Non-pigmented ciliary epithelial cell (primary cell): Measurements from ENCODE around the gene URGCP.

Source experiments
- DNase-seq: peaks from one replicate; pipeline ENCODE4 v3.0.0-alpha.2; 2010; ENCODE audit warnings: low read depth

URGCP gene

DNA sequence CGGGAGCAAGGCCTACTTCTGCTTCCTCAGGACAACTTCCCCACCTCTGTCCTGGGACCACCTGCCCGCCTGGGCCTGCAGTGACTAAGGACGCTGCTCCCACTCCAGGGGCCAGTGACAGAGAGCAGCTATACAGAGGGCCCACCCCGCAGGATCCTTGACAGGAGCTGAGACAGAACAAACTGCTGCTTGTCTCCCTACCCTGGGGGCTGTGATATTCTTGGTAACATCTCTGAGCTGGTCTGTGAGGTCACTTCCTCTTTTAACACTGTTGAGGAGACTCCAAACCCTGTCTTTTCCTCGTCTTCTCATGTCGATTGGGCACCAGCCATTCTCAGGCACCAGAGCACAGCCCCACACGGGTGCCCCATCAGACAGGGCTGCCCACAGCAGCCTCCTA lies 30.2 kb downstream of the URGCP start:
- DNase-seq = no peak

- DNase-seq = no peak
These were observed 33.1 kb downstream of the URGCP start for GRCh38 chr7:43873300-43873699.

GRCh38 chr7:43872406-43873110 lies 33.8 kb downstream of the URGCP start:
- DNase-seq = peak; percentile 53

GRCh38 chr7:43871064-43871463 lies 35.3 kb downstream of the URGCP start:
- no peak for DNase-seq

- DNase-seq = no peak
These were observed 36.1 kb downstream of the URGCP start for GRCh38 chr7:43870316-43870715.

- DNase-seq = peak; percentile 81
These were observed 36.5 kb downstream of the URGCP start for GRCh38 chr7:43869867-43870240.

DNA sequence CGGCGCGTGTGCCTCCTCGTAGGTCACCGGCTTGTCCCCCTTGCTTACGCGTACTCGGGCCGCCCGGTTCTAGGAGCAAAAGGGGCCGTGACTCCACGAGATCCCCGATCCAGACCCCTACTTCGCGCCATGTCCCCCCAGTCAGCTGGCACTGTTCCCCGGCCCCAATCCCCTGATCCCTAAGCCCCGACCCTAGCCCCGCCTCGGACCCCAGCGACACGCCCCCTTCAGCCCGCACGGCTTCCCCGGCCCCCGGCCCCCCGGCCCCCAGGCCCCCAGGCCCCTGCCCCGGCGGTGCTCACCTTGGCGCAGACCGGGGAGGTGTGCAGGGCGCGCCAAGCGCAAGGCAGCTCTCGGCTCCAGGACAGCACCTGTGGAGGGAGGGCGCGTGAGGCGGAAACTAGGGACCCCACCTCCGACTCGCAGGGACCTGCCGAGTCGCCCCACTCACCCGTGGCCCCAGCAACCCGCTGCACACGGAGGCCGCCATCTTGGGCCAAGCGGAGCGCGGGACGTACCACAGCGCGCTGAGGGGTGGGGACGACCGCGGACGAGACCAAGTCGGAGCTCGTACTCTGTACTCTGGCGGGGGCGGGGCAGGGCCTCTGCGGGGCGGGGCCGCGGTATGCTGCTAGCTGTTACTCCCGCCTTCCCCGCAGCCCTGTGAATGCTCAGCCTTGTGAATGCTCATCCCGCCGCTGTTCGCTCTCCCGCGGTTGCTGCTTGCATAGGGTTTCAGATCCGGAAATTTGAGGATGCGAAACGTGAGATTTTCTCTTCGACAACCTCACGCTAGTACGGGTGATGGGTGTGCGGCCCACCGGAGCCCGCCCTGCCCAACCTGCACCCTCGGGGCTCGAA lies 37.2 kb downstream of the URGCP start, which contains the start of gene MRPS24:
TSS of gene MRPS24 (minus strand) at position 512 of the 861 bp plus-strand sequence. CDS start at position 490, 22 bp downstream.
- peak; percentile 73 for DNase-seq

DNA sequence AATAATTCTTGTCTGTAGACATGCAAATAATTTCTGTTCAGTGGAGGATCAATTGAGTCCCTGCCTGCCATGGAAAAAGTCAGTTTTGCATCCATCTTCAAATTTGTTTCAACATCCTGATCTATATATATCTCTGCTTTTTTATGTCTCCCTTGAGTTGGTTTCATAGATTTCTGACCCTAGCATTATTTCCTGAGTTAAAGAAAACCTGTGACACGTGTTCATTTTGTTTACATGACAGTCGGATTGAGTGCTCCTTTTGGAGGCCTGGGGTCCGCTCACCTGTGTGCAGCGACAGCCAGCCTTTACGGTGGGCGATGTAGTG lies 37.8 kb downstream of the URGCP start:
- no peak for DNase-seq

DNA sequence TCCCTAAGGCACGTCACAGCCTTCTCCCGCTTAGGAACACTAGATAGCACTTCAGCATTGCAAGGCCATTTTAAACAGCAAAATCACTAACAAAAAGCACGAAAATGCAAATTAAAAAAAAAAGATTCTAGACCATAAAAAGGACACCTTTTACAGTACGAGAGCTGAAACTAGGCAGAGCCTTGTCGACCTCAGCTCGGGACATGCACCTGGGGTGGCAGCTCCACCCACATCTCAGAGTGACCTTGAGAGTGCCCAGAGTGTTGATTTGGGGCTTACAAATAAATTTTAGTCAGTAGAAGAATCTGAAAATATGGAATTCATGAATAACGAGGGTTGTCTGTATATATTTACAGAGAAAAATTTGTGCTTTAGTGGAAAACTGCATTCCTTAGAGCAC lies 38.2 kb downstream of the URGCP start:
- DNase-seq = no peak

GRCh38 chr7:43865277-43865676 lies 41.1 kb downstream of the URGCP start:
- DNase-seq = no peak

DNA sequence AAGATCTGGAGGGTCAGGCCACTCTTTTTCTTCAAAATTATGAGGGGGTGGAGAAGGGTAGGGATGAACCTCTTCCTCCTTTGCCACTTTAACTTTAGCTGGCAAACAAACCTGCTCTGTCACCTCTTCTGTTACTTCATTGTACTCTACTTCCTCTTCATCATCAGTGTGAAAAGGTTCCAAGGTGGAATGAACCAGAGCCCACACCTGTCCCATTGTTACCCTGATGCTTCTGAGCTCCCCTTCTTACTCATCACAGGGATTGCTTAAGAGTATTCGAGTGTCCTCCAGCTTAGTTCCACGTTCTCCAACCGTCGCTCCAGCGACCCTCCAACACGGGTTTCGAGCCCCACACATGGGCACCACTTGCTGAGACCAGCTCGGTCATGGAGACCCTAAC lies 42.3 kb downstream of the URGCP start:
- no peak for DNase-seq

DNA sequence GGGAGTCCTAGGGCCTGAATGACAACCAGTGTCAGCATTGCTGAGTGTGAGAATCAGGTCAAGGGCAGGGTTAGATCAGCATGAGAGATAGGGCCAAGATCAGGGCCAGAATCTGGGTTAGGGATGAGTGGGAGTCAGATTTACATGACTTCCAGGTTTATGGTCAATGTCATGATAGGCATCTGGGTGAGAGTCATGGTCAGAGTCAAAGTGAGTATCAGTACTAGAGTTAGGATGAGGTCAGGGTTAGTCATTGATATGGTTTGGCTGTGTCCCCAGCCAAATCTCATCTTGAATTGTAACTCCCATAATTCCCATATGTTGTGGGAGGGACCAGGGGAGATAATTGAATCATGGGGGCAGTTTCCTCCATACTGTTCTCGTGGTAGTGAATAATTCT lies 49.4 kb downstream of the URGCP start:
- DNase-seq = no peak

DNA sequence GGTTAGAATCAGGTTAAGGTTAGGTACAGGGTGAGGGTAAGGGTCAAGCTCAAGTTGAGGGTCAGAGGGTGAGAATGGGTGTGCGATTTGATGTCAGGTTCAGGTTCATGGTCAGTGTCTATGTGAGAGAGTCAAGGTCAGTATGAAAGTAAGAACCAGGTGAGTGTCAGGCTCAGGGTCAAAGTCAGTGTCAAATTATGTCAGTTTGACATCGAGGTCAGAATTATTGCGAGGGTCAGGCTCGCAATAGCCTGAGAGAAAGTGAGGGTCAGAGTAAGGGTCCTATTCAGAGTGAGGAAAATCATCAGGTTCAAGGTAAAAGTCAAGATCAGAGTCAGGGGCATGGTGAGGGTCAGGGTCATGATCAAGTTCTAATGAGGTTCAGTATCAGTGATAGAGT lies 50.1 kb downstream of the URGCP start:
- no peak for DNase-seq

- DNase-seq = no peak
These were observed 51.2 kb downstream of the URGCP start for GRCh38 chr7:43855176-43855575.

DNA sequence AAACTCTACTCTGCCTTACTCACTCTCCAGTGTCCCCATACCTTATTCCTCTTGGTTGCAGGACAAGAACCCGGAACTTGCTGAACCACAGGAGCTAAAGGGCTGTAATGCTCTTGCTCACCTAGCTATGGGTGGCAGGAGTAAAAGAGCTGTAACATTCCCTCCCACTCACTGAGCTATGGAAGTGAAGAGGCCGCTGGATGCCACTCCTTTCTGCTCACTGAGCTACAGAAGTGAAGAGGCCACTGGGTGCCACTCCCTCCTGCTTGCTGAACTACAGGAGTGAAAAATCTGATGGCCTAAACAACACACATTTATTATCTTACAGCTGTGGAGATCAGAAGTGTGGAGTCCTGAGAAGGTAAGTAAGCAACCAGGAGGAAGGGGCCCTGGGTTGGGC lies 54.6 kb downstream of the URGCP start:
- no peak for DNase-seq

DNA sequence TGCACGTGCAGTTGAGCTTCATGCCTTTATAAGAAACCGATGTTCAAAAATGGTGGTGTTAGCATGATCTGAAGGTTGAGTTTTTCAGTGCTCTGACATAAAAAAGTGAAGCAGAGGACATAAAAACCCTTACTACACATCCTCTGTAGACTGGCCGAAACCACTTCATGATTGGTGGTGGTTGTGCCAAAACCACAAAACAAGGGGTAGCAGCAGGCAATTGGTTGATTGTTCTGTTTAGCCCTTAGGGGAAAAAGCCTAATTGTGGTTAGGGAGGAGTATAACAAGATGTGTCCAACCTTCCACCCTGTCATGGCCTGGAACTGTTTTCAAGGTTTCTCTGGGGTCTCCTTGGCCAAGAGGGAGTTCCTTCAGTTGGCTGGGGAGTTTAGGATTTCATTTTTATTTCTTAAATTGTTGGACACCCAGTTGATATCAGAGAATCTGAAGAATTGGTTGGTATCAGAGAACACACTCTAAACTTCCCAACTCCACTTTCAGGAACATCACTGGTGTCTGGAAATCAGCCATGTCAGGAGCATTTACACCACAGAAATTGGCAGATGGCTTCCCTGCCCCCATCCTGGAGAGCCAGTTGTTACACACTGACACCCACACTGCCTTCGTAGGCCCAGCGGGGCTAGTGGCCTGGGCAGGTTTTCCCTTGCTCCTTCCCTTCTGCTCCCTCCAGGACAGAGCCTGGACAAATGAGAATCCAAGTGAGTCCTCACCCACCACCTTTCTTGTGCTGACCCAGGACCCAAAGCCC lies 55.9 kb downstream of the URGCP start:
- no peak for DNase-seq

DNA sequence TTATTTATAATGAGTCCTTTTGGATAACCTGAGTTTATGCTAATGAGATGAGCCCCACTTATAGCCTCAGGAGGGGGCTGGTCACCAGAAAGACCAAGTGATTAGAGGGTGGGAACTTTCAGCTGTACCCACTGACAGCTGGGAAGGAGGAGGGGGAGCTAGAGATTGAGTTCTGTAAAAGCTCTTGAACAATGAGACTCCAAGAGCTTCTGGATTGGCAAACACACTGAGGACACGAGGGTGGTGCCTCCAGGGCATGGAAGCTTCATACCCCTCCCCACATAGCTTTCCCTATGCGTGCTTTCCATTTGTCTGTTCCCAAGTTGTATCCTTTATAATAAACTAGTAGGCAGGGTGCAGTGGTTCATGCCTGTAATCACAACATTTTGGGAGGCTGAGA lies 57.3 kb downstream of the URGCP start:
- no peak for DNase-seq

GRCh38 chr7:43847496-43847895 lies 58.9 kb downstream of the URGCP start:
- no peak for DNase-seq

GRCh38 chr7:43844662-43845061 lies 61.7 kb downstream of the URGCP start:
- no peak for DNase-seq

DNA sequence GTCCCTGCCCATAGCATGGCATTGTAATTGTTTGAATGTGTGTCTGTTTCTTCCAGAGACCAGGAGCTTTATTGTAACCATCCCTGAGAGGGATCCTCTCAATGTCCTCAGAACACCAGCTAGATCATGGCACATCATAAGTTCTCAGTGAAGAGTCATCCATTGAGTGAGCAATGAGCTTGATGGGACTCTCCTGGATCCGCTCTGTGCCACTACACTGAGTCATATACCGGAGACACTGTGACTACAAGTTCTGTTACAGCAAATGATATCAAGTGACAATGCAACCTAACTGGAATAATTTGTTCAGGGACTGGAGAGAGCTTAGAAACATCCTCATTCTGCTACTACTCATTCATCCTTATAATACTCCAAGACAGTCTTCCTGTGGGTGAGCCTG lies 62.1 kb downstream of the URGCP start:
- no peak for DNase-seq

DNA sequence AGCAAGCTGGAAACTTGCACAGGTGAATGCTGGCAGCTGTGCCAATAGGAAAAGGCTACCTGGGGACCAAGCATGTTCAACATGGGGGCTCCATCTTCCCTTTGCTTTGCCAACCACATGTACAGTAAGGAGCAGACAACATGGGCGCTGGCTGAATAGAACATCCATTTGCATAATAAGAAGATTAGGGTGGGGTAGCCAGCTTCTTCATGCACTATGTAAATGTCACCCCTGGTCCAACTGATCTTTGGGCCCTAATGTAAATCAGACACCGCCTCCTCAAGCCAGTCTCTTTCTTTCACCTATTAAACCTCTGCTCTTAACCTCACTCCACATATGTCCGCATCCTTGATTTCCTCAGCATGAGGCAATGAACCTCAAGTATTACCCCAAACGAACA lies 63.1 kb downstream of the URGCP start:
- DNase-seq = no peak

- no peak for DNase-seq
These were observed 68.2 kb downstream of the URGCP start for GRCh38 chr7:43838201-43838658.
